ENCODE data around the gene CYB5RL. TPM values are rescaled to one million over a fixed set of nuclear protein-coding genes. Genes with fewer than 3 reads are reported as not detected.

CYB5RL gene
- total RNA-seq, 4 donors from 2014 or later: 2.2 to 4.7 (median 3.0) TPM

- TF ChIP-seq POLR2A (IDR thresholded peaks at IDR 0.05) (no peak), CTCF (IDR thresholded peaks at IDR 0.05) (no peak)
- no peak overlapping the region for H3K4me3 ChIP-seq
- peak overlapping the region; percentile 41 to 72 (median 52) for H3K27ac ChIP-seq
- intact Hi-C loops (cut with DNase I): no loop called here
- 33% methylated on average over 18 of the region's 19 CpGs for WGBS, 2 donors
- H3K36me3 ChIP-seq: no peaks in the 10 kb centered on the region
- DNase-seq: no peak
- no peaks in the 10 kb centered on the region for H3K27me3 ChIP-seq
- H3K4me1 ChIP-seq: peaks cover 15 to 32% (median 18%) of the 10 kb centered on the region in 3 donors
- H3K9me3 ChIP-seq: no peaks in the 10 kb centered on the region
Observed at GRCh38 chr1:54153535-54154439, 46.0 kb downstream of the CYB5RL start.

GRCh38 chr1:54152696-54153095, 47.1 kb downstream of the CYB5RL start, which contains the start of gene CDCP2:
TSS of gene CDCP2 (minus strand) at chr1:54153000. CDS start at chr1:54152922, 78 bp downstream.
- no peaks in the 10 kb centered on the region for H3K27me3 ChIP-seq
- H3K4me3 ChIP-seq: no peak within 1 kb of the TSS
- no peak for DNase-seq
- 83 to 97% methylated on average over 3 to 4 of the region's 5 CpGs for WGBS, 2 donors
- H3K36me3 ChIP-seq: no peaks in the 10 kb centered on the region
- intact Hi-C loops (cut with DNase I): no loop called here
- peak within 1 kb of the TSS; percentile 41 to 72 (median 52) for H3K27ac ChIP-seq
- no peaks in the 10 kb centered on the region for H3K9me3 ChIP-seq
- no peak for TF ChIP-seq CTCF (IDR thresholded peaks at IDR 0.05)
- no peak for TF ChIP-seq POLR2A (IDR thresholded peaks at IDR 0.05)
- peaks cover 15 to 22% (median 18%) of the 10 kb centered on the region in 3 donors for H3K4me1 ChIP-seq

GRCh38 chr1:54151013-54151412, 48.8 kb downstream of the CYB5RL start:
- peaks cover 15 to 19% (median 18%) of the 10 kb centered on the region in 3 donors for H3K4me1 ChIP-seq
- no peak for TF ChIP-seq POLR2A (IDR thresholded peaks at IDR 0.05)
- TF ChIP-seq CTCF (IDR thresholded peaks at IDR 0.05): no peak
- no peak overlapping the region for H3K4me3 ChIP-seq
- 88 to 90% methylated on average over 5 of the region's 5 CpGs for WGBS, 2 donors
- no peaks in the 10 kb centered on the region for H3K9me3 ChIP-seq
- no peak overlapping the region for H3K27ac ChIP-seq
- no peaks in the 10 kb centered on the region for H3K27me3 ChIP-seq
- no peaks in the 10 kb centered on the region for H3K36me3 ChIP-seq
- intact Hi-C loops (cut with DNase I): no loop called here
- no peak for DNase-seq

Other genes with a start within 250 kb of the CYB5RL start
- gene LDLRAD1, start 181.8 kb downstream of the CYB5RL start, total RNA-seq: 1 to 10 TPM in 1 of 4 donors, under 1 TPM in 1, not detected in 2; 0.49 to 1.4 TPM
- gene TMEM59, start 146.8 kb downstream of the CYB5RL start, total RNA-seq: 100 to 1,000 TPM; 166 to 356 (median 232) TPM
- gene TCEANC2, start 146.4 kb downstream of the CYB5RL start, total RNA-seq: 1 to 10 TPM; 1.9 to 4.3 (median 3.2) TPM
- under 1 TPM in 1 of 4 donors, not detected in 3; 0.19 TPM for gene CDCP2, start 47.0 kb downstream of the CYB5RL start, total RNA-seq
- gene MRPL37, start 137 bp upstream of the CYB5RL start, total RNA-seq: 100 to 1,000 TPM in 1 of 4 donors, 10 to 100 TPM in 3; 63.1 to 101 (median 79.3) TPM
- 10 to 100 TPM; 17.1 to 25.4 (median 21.5) TPM for gene SSBP3, start 206.4 kb upstream of the CYB5RL start, total RNA-seq

Measured in esophagus squamous epithelium (tissue), 5 donors.